K562 (cell line): ENCODE measurements around the gene AKR1D1. TPM values are rescaled to one million over a fixed set of nuclear protein-coding genes. Genes with fewer than 3 reads are reported as not detected.

Experiments used
- CBX5 ChIP-seq: IDR thresholded peaks from 2 replicates; pipeline ENCODE4 v1.6.1; 2014; ENCODE audit warnings: low read depth, borderline replicate concordance
- CEBPB ChIP-seq: fragments of 450-650 bp; IDR thresholded peaks from 2 replicates; pipeline ENCODE4 v1.6.1; 2016; ENCODE audit warnings: missing genetic modification characterization, missing compliant biosample characterization
- GATA2 ChIP-seq: sonication (generic); formaldehyde crosslinking; IDR thresholded peaks from 2 replicates; pipeline ENCODE4 v1.4.0; 2020; ENCODE audit warnings: mild to moderate bottlenecking, missing genetic modification reagents
- HMG20A ChIP-seq: fragments of 450-650 bp; formaldehyde crosslinking; conservative IDR thresholded peaks from 2 replicates; pipeline ENCODE4 v1.4.0; 2020; ENCODE audit warnings: mild to moderate bottlenecking, mixed read lengths
- HNRNPLL ChIP-seq: fragments of 200-400 bp; formaldehyde crosslinking; IDR thresholded peaks from 2 replicates; pipeline ENCODE4 v1.6.1; 2017; ENCODE audit warnings: low read length, low read depth, mild to moderate bottlenecking; ENCODE audit not compliant: poor library complexity, severe bottlenecking
- ZFPM2 ChIP-seq: fragments of 250-450 bp; sonication (Bioruptor Pico); IDR thresholded peaks from 2 replicates; pipeline ENCODE4 v1.5.1; 2022; ENCODE audit warnings: mild to moderate bottlenecking
- ZNF277 ChIP-seq: fragments of 250-450 bp; sonication (Bioruptor Pico); IDR thresholded peaks from 2 replicates; pipeline ENCODE4 v1.8.0; 2022; ENCODE audit warnings: inconsistent platforms, mild to moderate bottlenecking, moderate library complexity, borderline replicate concordance
- ZNF384 ChIP-seq: IDR thresholded peaks from 2 replicates; pipeline ENCODE4 v1.6.1; 2012; ENCODE audit warnings: low read depth, low read length, improper control_type of control experiment
- polyA plus RNA-seq, 8 experiments: library from polyadenylated mRNA; depleted of rRNA in 4 of 8; stranded (reverse) in 5 of 8; unstranded in 3 of 8; fragments of >200 nt; fragmentation: Nextera tagmentation in 2 of 8; fragmentation: Illumina TruSeq in 1 of 8; extraction: Ambion mirVana in 2 of 8; extraction: Trizol in 1 of 8; gene quantifications; 2 replicates each; pipeline versions ENCODE4 v1.2.1 to v1.2.3, GENCODE V29; 2011 to 2014; ENCODE audit warnings: inconsistent platforms in 1 of 8, missing spikeins in 1 of 8
- total RNA-seq, 7 experiments: library from RNA; depleted of rRNA in 6 of 7; stranded (reverse); fragments of >200 nt in 6 of 7; fragmentation: Illumina TruSeq in 2 of 7; extraction: Trizol in 2 of 7; gene quantifications; 2 replicates each; pipeline versions ENCODE4 v1.2.1 to v1.2.3, GENCODE V29; 2011 to 2021; ENCODE audit warnings: low replicate concordance in 1 of 7
- TF ChIP-seq, protein P1 (sequence below): fragments of 450-650 bp; IDR thresholded peaks from 2 replicates; pipeline ENCODE4 v1.6.1; 2016; ENCODE audit warnings: mild to moderate bottlenecking, moderate library complexity
- TF ChIP-seq, protein P2 (sequence below): fragments of 450-650 bp; IDR thresholded peaks from 2 replicates; pipeline ENCODE4 v1.6.1; 2016
- TF ChIP-seq, protein P3 (sequence below): fragments of 450-650 bp; conservative IDR thresholded peaks from 2 replicates; pipeline ENCODE4 v1.6.1; 2016; ENCODE audit warnings: missing genetic modification characterization, low read depth, mild to moderate bottlenecking, control low read depth, missing compliant biosample characterization
- TF ChIP-seq, protein P4 (sequence below): fragments of 450-650 bp; formaldehyde crosslinking; IDR thresholded peaks from 2 replicates; pipeline ENCODE4 v1.4.0; 2020; ENCODE audit warnings: mild to moderate bottlenecking, moderate library complexity

AKR1D1 gene
- total and polyA plus RNA-seq, 9 of the 15 experiments (the other 6 are each of a cell fraction or from before 2014, with no cell fraction given), result not detected

GRCh38 chr7:138164804-138165203 is 88.5 kb downstream of the AKR1D1 start (continued):
- TF ChIP-seq, protein P1, sequence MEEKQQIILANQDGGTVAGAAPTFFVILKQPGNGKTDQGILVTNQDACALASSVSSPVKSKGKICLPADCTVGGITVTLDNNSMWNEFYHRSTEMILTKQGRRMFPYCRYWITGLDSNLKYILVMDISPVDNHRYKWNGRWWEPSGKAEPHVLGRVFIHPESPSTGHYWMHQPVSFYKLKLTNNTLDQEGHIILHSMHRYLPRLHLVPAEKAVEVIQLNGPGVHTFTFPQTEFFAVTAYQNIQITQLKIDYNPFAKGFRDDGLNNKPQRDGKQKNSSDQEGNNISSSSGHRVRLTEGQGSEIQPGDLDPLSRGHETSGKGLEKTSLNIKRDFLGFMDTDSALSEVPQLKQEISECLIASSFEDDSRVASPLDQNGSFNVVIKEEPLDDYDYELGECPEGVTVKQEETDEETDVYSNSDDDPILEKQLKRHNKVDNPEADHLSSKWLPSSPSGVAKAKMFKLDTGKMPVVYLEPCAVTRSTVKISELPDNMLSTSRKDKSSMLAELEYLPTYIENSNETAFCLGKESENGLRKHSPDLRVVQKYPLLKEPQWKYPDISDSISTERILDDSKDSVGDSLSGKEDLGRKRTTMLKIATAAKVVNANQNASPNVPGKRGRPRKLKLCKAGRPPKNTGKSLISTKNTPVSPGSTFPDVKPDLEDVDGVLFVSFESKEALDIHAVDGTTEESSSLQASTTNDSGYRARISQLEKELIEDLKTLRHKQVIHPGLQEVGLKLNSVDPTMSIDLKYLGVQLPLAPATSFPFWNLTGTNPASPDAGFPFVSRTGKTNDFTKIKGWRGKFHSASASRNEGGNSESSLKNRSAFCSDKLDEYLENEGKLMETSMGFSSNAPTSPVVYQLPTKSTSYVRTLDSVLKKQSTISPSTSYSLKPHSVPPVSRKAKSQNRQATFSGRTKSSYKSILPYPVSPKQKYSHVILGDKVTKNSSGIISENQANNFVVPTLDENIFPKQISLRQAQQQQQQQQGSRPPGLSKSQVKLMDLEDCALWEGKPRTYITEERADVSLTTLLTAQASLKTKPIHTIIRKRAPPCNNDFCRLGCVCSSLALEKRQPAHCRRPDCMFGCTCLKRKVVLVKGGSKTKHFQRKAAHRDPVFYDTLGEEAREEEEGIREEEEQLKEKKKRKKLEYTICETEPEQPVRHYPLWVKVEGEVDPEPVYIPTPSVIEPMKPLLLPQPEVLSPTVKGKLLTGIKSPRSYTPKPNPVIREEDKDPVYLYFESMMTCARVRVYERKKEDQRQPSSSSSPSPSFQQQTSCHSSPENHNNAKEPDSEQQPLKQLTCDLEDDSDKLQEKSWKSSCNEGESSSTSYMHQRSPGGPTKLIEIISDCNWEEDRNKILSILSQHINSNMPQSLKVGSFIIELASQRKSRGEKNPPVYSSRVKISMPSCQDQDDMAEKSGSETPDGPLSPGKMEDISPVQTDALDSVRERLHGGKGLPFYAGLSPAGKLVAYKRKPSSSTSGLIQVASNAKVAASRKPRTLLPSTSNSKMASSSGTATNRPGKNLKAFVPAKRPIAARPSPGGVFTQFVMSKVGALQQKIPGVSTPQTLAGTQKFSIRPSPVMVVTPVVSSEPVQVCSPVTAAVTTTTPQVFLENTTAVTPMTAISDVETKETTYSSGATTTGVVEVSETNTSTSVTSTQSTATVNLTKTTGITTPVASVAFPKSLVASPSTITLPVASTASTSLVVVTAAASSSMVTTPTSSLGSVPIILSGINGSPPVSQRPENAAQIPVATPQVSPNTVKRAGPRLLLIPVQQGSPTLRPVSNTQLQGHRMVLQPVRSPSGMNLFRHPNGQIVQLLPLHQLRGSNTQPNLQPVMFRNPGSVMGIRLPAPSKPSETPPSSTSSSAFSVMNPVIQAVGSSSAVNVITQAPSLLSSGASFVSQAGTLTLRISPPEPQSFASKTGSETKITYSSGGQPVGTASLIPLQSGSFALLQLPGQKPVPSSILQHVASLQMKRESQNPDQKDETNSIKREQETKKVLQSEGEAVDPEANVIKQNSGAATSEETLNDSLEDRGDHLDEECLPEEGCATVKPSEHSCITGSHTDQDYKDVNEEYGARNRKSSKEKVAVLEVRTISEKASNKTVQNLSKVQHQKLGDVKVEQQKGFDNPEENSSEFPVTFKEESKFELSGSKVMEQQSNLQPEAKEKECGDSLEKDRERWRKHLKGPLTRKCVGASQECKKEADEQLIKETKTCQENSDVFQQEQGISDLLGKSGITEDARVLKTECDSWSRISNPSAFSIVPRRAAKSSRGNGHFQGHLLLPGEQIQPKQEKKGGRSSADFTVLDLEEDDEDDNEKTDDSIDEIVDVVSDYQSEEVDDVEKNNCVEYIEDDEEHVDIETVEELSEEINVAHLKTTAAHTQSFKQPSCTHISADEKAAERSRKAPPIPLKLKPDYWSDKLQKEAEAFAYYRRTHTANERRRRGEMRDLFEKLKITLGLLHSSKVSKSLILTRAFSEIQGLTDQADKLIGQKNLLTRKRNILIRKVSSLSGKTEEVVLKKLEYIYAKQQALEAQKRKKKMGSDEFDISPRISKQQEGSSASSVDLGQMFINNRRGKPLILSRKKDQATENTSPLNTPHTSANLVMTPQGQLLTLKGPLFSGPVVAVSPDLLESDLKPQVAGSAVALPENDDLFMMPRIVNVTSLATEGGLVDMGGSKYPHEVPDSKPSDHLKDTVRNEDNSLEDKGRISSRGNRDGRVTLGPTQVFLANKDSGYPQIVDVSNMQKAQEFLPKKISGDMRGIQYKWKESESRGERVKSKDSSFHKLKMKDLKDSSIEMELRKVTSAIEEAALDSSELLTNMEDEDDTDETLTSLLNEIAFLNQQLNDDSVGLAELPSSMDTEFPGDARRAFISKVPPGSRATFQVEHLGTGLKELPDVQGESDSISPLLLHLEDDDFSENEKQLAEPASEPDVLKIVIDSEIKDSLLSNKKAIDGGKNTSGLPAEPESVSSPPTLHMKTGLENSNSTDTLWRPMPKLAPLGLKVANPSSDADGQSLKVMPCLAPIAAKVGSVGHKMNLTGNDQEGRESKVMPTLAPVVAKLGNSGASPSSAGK, result no peak
- TF ChIP-seq CBX5, result peak; percentile 93
- TF ChIP-seq, protein P2, sequence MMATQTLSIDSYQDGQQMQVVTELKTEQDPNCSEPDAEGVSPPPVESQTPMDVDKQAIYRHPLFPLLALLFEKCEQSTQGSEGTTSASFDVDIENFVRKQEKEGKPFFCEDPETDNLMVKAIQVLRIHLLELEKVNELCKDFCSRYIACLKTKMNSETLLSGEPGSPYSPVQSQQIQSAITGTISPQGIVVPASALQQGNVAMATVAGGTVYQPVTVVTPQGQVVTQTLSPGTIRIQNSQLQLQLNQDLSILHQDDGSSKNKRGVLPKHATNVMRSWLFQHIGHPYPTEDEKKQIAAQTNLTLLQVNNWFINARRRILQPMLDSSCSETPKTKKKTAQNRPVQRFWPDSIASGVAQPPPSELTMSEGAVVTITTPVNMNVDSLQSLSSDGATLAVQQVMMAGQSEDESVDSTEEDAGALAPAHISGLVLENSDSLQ, result no peak
- TF ChIP-seq ZNF384, result no peak
- TF ChIP-seq, protein P3, sequence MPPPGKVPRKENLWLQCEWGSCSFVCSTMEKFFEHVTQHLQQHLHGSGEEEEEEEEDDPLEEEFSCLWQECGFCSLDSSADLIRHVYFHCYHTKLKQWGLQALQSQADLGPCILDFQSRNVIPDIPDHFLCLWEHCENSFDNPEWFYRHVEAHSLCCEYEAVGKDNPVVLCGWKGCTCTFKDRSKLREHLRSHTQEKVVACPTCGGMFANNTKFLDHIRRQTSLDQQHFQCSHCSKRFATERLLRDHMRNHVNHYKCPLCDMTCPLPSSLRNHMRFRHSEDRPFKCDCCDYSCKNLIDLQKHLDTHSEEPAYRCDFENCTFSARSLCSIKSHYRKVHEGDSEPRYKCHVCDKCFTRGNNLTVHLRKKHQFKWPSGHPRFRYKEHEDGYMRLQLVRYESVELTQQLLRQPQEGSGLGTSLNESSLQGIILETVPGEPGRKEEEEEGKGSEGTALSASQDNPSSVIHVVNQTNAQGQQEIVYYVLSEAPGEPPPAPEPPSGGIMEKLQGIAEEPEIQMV, result no peak
- TF ChIP-seq HNRNPLL, result no peak
- no peak for TF ChIP-seq ZFPM2 (CRISPR knock-in tag)
- no peak for TF ChIP-seq HMG20A
- TF ChIP-seq GATA2, result no peak
- no peak for TF ChIP-seq ZNF277 (CRISPR knock-in tag)
- TF ChIP-seq, protein P4, sequence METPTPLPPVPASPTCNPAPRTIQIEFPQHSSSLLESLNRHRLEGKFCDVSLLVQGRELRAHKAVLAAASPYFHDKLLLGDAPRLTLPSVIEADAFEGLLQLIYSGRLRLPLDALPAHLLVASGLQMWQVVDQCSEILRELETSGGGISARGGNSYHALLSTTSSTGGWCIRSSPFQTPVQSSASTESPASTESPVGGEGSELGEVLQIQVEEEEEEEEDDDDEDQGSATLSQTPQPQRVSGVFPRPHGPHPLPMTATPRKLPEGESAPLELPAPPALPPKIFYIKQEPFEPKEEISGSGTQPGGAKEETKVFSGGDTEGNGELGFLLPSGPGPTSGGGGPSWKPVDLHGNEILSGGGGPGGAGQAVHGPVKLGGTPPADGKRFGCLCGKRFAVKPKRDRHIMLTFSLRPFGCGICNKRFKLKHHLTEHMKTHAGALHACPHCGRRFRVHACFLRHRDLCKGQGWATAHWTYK, result no peak
- TF ChIP-seq CEBPB (tag), result peak; percentile 16; the same call in 1 of the 2 replicates
